HG03460 (cell line): Measurements from ENCODE around the gene LRP1B.

Experiments used
- ATAC-seq: cut with Tn5 transposase; IDR thresholded peaks from one replicate; pipeline ENCODE4 v1.9.1; 2021; ENCODE audit not compliant: unreplicated experiment

Gene LRP1B

GRCh38 chr2:142042536-142043199, 88.1 kb downstream of the LRP1B start:
- no peak for ATAC-seq

- ATAC-seq, result no peak
Observed at GRCh38 chr2:142041996-142042395, 88.8 kb downstream of the LRP1B start.

DNA sequence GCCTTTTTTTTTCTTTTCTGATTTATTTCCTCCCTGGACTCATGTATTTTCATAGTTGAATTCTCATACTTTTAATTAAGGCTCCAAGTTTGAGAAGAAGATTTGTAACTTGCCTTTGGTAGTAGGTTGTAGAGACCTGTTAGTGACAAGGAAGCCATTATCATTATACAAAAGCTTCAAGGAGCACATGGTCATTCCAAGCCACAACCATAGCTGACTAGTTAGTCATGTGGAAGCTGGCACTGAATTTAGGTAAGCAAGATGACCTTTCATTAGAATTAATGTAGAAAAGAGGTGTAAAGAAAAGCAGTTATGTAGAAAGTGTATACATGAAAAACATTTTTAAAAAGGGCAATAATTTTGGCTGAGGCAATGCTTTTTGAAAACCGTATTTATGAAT, 89.7 kb downstream of the LRP1B start:
- no peak for ATAC-seq

- ATAC-seq, result no peak
Observed at GRCh38 chr2:142040556-142040955, 90.3 kb downstream of the LRP1B start.

- ATAC-seq, result no peak
Observed at GRCh38 chr2:142038826-142039225, 92.0 kb downstream of the LRP1B start.

DNA sequence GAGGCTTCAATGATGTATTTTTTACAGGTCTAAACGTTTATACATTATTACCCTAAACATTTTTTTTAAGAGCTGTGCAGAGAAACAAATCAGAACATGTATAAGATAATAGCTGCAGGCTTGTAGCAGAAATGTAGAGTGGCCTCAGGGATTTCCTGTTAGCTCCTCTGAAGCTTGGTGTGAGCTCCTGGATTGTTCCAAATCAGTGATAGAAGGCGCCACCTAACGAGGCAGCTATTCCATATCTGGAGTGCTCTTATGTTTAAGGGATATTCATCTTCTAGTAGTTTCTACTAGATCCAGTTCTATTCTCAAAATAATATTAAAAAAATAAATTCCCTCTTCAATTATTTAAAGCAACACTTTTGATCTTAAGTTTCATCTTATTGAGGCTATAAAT, 93.1 kb downstream of the LRP1B start:
- ATAC-seq, result no peak

DNA sequence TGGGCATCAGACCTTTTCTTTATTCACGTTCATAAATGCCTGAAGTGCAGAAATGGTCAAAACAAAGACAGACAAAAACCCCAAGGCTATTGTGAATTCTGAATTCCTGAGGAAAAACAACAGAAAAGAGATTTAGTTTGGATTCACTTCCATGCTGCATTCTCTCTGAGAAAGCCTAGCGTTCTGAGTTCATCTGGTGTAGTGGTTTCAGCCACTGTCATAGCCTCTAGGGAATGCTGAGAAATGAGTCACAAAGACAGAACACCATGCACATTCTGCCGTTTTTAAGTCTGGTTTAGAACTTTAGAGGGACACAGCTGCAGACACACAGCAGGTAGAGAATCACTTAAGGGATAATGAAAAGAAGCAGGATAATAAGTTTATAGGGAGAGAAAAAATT, 93.8 kb downstream of the LRP1B start:
- no peak for ATAC-seq

GRCh38 chr2:142033393-142033792, 97.4 kb downstream of the LRP1B start:
- no peak for ATAC-seq

- ATAC-seq, result no peak
Observed at GRCh38 chr2:142031656-142032055, 99.2 kb downstream of the LRP1B start.

DNA sequence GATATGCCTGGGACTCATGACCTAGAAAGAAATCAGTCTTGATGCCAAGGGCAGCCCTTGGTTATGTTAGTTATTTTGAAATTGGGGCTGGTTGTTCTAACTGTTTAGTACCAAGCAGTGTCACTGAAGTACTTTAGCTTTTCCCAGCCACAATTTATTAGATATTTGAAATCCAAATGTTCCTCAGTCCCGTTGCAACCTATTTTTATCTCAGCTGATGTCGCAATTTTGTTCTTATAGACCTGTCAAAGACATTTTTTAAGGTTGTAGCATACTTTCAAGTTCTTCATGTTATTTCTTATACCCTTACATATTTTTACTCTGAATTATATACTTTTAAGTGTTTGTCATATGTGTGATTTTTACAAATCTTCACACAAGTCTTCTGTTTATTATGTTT, 100.1 kb downstream of the LRP1B start:
- ATAC-seq, result no peak

- ATAC-seq, result no peak
Observed at GRCh38 chr2:142029974-142030373, 100.8 kb downstream of the LRP1B start.

- no peak for ATAC-seq
Observed at GRCh38 chr2:142025394-142025793, 105.4 kb downstream of the LRP1B start.

- no peak for ATAC-seq
Observed at GRCh38 chr2:142020368-142020767, 110.4 kb downstream of the LRP1B start.

GRCh38 chr2:142014536-142014935, 116.3 kb downstream of the LRP1B start:
- no peak for ATAC-seq

- no peak for ATAC-seq
Observed at GRCh38 chr2:142012797-142013196, 118.0 kb downstream of the LRP1B start.

DNA sequence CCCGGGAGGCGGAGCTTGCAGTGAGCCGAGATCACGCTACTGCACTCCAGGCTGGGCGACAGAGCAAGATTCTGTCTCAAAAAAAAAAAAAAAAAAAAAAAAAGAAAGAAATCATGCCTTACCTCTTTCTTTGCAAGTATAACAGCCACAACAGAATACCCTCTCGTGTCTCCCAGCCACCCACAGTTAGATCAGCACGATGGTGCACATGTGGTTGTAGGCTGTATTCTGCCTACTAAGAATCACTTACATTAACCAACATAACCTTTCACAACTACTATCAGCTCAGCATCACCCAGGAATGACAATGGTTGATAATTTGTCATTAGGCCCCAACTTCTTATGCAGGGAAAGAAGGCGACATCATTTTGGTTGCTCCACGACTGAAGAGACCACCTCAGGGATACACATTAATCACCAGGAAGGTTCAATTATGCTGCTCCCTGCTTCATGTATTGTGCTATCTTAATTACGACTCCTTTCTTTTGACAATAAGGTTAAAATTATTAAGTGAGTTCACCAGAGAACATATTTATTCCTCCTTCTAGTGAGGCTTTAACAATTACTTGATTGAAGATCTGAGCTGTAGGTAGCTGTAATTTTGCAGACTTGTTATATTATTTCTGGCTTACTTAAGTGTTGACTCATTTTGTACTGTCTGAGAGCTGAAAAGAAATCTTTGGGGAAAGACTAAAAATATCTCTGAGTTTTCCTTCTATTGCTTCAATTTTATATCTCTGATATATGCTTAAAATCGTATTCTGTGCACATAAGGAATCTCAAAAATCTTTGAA, 120.1 kb downstream of the LRP1B start:
- ATAC-seq, result no peak

DNA sequence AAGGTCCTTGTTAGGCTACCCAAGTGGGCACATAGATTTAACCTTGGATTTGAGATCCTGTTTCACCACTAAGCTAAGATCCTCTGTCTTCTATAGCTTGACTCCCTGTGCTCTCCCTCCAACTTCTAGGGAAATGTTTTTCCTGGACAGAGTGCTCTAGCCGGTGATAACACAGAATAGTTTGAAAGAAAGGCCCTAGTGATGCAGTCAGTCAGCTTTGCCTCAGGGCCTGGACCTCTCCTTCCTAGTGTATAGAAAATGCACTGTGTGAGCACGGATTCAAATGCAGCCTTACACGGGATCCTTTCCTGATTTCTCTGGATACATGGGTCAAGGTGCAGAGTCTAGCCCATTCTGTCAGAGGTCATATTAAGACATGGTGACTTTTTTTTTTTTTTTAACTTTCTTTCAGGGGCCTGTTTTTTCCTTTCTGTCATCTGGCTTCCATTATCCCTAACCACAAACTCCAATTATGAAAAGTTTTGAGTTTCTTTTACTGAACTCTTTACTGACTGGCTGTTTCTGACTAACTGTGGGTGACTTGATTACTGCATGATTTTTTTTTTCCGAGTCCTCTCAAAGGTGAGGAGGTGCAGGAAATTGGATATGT, 122.6 kb downstream of the LRP1B start:
- ATAC-seq, result no peak

DNA sequence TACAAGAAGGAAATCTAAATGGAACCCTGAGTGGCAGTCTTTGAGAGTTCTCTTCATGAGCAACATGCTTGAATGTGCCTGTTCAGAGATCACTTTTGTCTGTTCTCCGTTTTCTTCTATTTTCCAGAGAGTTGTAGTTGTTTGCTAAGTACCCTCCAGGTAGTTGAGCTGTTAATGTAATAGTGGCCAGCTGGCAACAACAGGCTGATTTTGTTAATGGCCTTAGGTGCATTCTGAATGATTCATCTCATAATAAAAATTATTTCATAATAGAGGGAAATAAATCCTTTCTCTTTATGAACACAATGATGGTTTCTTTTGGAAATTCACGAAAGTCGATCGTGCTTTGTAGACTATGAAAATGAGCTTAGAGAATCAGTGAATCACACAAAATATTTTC, 136.8 kb downstream of the LRP1B start:
- no peak for ATAC-seq

- no peak for ATAC-seq
Observed at GRCh38 chr2:141992695-141993094, 138.1 kb downstream of the LRP1B start.

DNA sequence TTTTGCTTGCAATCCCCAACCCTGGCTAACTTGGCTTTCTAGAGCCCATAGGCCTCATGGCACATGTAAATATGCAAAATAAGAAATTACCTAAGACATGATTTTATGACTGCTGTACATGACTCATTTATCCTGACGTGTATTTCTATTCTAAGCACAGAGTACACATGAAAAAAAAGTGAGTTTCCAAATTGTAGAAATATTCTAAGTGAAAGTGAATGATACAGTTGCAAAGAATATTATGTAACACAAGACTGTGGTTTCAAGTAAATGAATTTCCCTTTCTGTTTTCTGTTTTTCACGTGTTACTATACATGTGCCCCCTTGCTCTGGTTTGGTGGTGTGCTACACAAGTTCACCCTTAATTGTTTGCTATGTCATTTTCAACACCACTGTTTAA, 162.4 kb downstream of the LRP1B start:
- ATAC-seq, result no peak

GRCh38 chr2:141967980-141968379, 162.8 kb downstream of the LRP1B start:
- ATAC-seq, result no peak

DNA sequence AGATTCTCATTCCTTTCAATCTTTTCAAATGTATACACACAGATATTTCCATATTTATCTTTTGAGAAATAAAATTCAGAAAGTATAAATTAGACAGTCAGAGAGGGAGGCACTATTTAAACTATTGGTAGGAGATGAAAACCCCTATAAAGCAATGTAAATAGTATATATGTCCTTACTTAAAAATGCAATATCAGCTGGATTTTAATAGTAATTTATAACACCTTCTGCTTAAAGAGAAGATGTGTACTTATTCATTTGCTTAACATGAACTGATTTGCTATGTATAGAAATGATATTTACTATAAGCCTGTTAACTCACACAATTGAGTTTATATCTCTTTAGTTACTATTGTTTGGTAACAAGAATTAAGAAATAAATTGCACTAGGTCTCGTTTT, 163.3 kb downstream of the LRP1B start:
- no peak for ATAC-seq
